GM23338 (cell line): ENCODE results near the gene DIPK1A. TPM values are rescaled to one million over a fixed set of nuclear protein-coding genes. Genes with fewer than 3 reads are reported as not detected.

Source experiments
- ATAC-seq: fragments of 200-7000 bp; cut with Tn5 transposase; 3 replicates; pipeline ENCODE4 v1.9.1; 2020
- DNase-seq: peaks from one replicate; pipeline ENCODE4 v3.0.0-alpha.2; 2015; ENCODE audit warnings: low spot score
- H2AFZ ChIP-seq: fragments of 200-600 bp; sonication (generic); 2 replicates; pipeline ENCODE4 v1.8.0; 2016; ENCODE audit warnings: antibody characterized with exemption, mild to moderate bottlenecking, moderate library complexity
- H3F3A ChIP-seq: fragments of 200-600 bp; sonication (generic); replicated peaks from 2 replicates; pipeline ENCODE4 v1.8.0; 2017; ENCODE audit warnings: antibody characterized with exemption, mixed run types, low read depth
- H3K27ac ChIP-seq: fragments of 200-600 bp; sonication (generic); 2 replicates; pipeline ENCODE4 v1.6.1; 2016; ENCODE audit warnings: low read depth
- H3K27me3 ChIP-seq: fragments of 200-600 bp; sonication (generic); 2 replicates; pipeline ENCODE4 v1.8.0; 2016; ENCODE audit warnings: mild to moderate bottlenecking, mixed run types, moderate library complexity; ENCODE audit not compliant: insufficient read depth
- H3K36me3 ChIP-seq: fragments of 200-600 bp; sonication (generic); 2 replicates; pipeline ENCODE4 v1.8.0; 2016; ENCODE audit warnings: mild to moderate bottlenecking; ENCODE audit not compliant: insufficient read depth
- H3K4me1 ChIP-seq: fragments of 200-600 bp; sonication (generic); 2 replicates; pipeline ENCODE4 v1.8.0; 2016; ENCODE audit warnings: mild to moderate bottlenecking, moderate library complexity; ENCODE audit not compliant: insufficient read depth
- H3K4me2 ChIP-seq: fragments of 200-600 bp; sonication (generic); 2 replicates; pipeline ENCODE4 v1.7.1; 2017; ENCODE audit warnings: mixed run types
- H3K4me3 ChIP-seq: fragments of 200-600 bp; sonication (generic); 2 replicates; pipeline ENCODE4 v1.6.1; 2016; ENCODE audit warnings: mixed run types
- H3K79me2 ChIP-seq: fragments of 200-600 bp; sonication (generic); replicated peaks from 2 replicates; pipeline ENCODE4 v1.8.0; 2017; ENCODE audit warnings: mild to moderate bottlenecking; ENCODE audit not compliant: insufficient read depth
- H3K9me2 ChIP-seq: fragments of 200-600 bp; sonication (generic); 2 replicates; pipeline ENCODE4 v1.8.0; 2017; ENCODE audit not compliant: insufficient read depth
- H4K20me1 ChIP-seq: fragments of 200-600 bp; sonication (generic); replicated peaks from 2 replicates; pipeline ENCODE4 v1.8.0; 2017; ENCODE audit warnings: mild to moderate bottlenecking; ENCODE audit not compliant: insufficient read depth
- H3K27ac Mint-ChIP-seq: 2 replicates; pipeline ENCODE4 v1.8.0; 2020; ENCODE audit warnings: inconsistent platforms, mild to moderate bottlenecking, moderate library complexity, mixed read lengths
- H3K27me3 Mint-ChIP-seq: 3 replicates; pipeline ENCODE4 v1.8.0; 2022; ENCODE audit warnings: low read depth, mild to moderate bottlenecking, moderate library complexity, mixed read lengths, inconsistent platforms; ENCODE audit not compliant: insufficient read depth, poor library complexity
- H3K36me3 Mint-ChIP-seq: 3 replicates; pipeline ENCODE4 v1.8.0; 2021; ENCODE audit warnings: low read depth, mild to moderate bottlenecking, inconsistent platforms, moderate library complexity, mixed read lengths
- H3K4me1 Mint-ChIP-seq: 3 replicates; pipeline ENCODE4 v1.8.0; 2020; ENCODE audit warnings: mild to moderate bottlenecking, inconsistent platforms, mixed read lengths
- H3K4me3 Mint-ChIP-seq: 3 replicates; pipeline ENCODE4 v1.8.0; 2021; ENCODE audit warnings: moderate library complexity, mild to moderate bottlenecking, inconsistent platforms, mixed read lengths
- H3K9me3 Mint-ChIP-seq: 3 replicates; pipeline ENCODE4 v1.8.0; 2020; ENCODE audit warnings: moderate library complexity, mild to moderate bottlenecking, inconsistent platforms, mixed read lengths
- CREB1 ChIP-seq: fragments of 250-450 bp; sonication (Bioruptor Pico); IDR thresholded peaks from 2 replicates; pipeline ENCODE4 v1.5.0; 2020; ENCODE audit warnings: low read depth, mild to moderate bottlenecking, moderate library complexity
- CTCF ChIP-seq, 2 experiments: fragments of 200-600 bp in 1 of 2; sonication (generic) in 1 of 2; conservative IDR thresholded peaks; 2 replicates each; pipeline versions ENCODE4 v1.5.1 to v1.6.1; 2016 to 2017; ENCODE audit warnings: antibody characterized with exemption in 2 of 2, low read depth in 2 of 2, mild to moderate bottlenecking in 2 of 2, moderate library complexity in 1 of 2
- ETS1 ChIP-seq: IDR thresholded peaks from 2 replicates; pipeline ENCODE4 v1.6.1; 2016; ENCODE audit warnings: antibody characterized with exemption
- EZH2 ChIP-seq: fragments of 200-600 bp; sonication (generic); IDR thresholded peaks from one replicate; pipeline ENCODE4 v1.8.0; 2017; ENCODE audit warnings: antibody characterized with exemption, mild to moderate bottlenecking, low read depth; ENCODE audit not compliant: unreplicated experiment
- EZH2phosphoT487 ChIP-seq: fragments of 200-600 bp; sonication (generic); IDR thresholded peaks from one replicate; pipeline ENCODE4 v1.8.1; 2018; ENCODE audit warnings: antibody characterized with exemption; ENCODE audit not compliant: unreplicated experiment
- JUNB ChIP-seq: IDR thresholded peaks from one replicate; pipeline ENCODE4 v1.6.1; 2016; ENCODE audit warnings: antibody characterized with exemption; ENCODE audit not compliant: unreplicated experiment
- NANOG ChIP-seq: IDR thresholded peaks from 2 replicates; pipeline ENCODE4 v1.6.1; 2016; ENCODE audit warnings: antibody characterized with exemption, borderline replicate concordance
- REST ChIP-seq: IDR thresholded peaks from one replicate; pipeline ENCODE4 v1.6.1; 2018; ENCODE audit warnings: antibody characterized with exemption; ENCODE audit not compliant: unreplicated experiment
- STAT1 ChIP-seq: IDR thresholded peaks from one replicate; pipeline ENCODE4 v1.6.1; 2016; ENCODE audit warnings: antibody characterized with exemption; ENCODE audit not compliant: unreplicated experiment
- ZNF114 ChIP-seq: fragments of 250-450 bp; sonication (Bioruptor Pico); IDR thresholded peaks from 2 replicates; pipeline ENCODE4 v1.5.0; 2020; ENCODE audit warnings: mild to moderate bottlenecking, moderate library complexity
- polyA plus RNA-seq: library from polyadenylated mRNA; unstranded; fragments of >200 nt; fragmentation: Nextera tagmentation; extraction: Ambion mirVana; gene quantifications from 2 replicates; pipeline ENCODE4 v1.2.1, GENCODE V29; 2016
- total RNA-seq: library from RNA; depleted of rRNA; stranded (reverse); fragments of >200 nt; shearing (Covaris generic); gene quantifications from 2 replicates; pipeline ENCODE4 v1.2.3, GENCODE V29; 2014

Gene DIPK1A
- total and polyA plus RNA-seq, 2 experiments from 2014 or later: 4.8 to 6.1 TPM

GRCh38 chr1:92881391-92881790 lies 79.9 kb downstream of the DIPK1A start:
- H3K9me2 ChIP-seq: no peaks in the 10 kb centered on the region

GRCh38 chr1:92879316-92879968 lies 81.8 kb downstream of the DIPK1A start:
- Mint-ChIP-seq H3K9me3 (no peaks in the 10 kb centered on the region), H3K27ac (no peak overlapping the region), H3K4me3 (no peak overlapping the region), H3K36me3 (no peaks in the 10 kb centered on the region), H3K27me3 (no peaks in the 10 kb centered on the region), H3K4me1 (peaks cover 13% of the 10 kb centered on the region; the same call in 2 of the 3 replicates)
- no peaks in the 10 kb centered on the region for H3K36me3 ChIP-seq
- no peaks in the 10 kb centered on the region for H3K79me2 ChIP-seq
- no peaks in the 10 kb centered on the region for H3K9me2 ChIP-seq
- H3K27ac ChIP-seq: no peak overlapping the region
- H3K4me2 ChIP-seq: no peak overlapping the region
- peaks cover 5% of the 10 kb centered on the region for H3K4me1 ChIP-seq
- DNase-seq (no peak), ATAC-seq (no peak)
- H4K20me1 ChIP-seq: no peaks in the 10 kb centered on the region
- no peak overlapping the region for H3K4me3 ChIP-seq
- no peaks in the 10 kb centered on the region for H3F3A ChIP-seq
- no peaks in the 10 kb centered on the region for H3K27me3 ChIP-seq
- H2AFZ ChIP-seq: no peak overlapping the region
- TF ChIP-seq ETS1 (no peak), CREB1 (no peak), STAT1 (no peak), CTCF (conservative IDR thresholded peaks at IDR 0.05; ENCODE audit: low read depth in 2 of 2) (no peak), ZNF114 (CRISPR knock-in tag) (no peak), JUNB (no peak), EZH2phosphoT487 (no peak), EZH2 (no peak), NANOG (no peak)

More at GRCh38 chr1:92881391-92881790, 79.9 kb downstream of the DIPK1A start:
- no peak for ATAC-seq
- Histone ChIP-seq H3F3A (no peaks in the 10 kb centered on the region), H2AFZ (no peak overlapping the region), H3K4me3 (no peak overlapping the region), H4K20me1 (no peaks in the 10 kb centered on the region), H3K36me3 (no peaks in the 10 kb centered on the region), H3K27me3 (no peaks in the 10 kb centered on the region), H3K4me1 (peaks cover 5% of the 10 kb centered on the region), H3K27ac (no peak overlapping the region), H3K79me2 (no peaks in the 10 kb centered on the region), H3K4me2 (no peak overlapping the region)
- Mint-ChIP-seq H3K27me3 (no peaks in the 10 kb centered on the region), H3K36me3 (no peaks in the 10 kb centered on the region), H3K27ac (no peak overlapping the region), H3K4me1 (peaks cover 13% of the 10 kb centered on the region; the same call in 2 of the 3 replicates), H3K4me3 (no peak overlapping the region), H3K9me3 (no peaks in the 10 kb centered on the region)
- TF ChIP-seq CREB1: no peak
- no peak for TF ChIP-seq REST
- no peak for DNase-seq
